HepG2 (cell line): ENCODE data around the gene ANTXR1.

Experiments used
- ATF7-NPFF ChIP-seq: sonication (generic); formaldehyde crosslinking; IDR thresholded peaks from 2 replicates; pipeline ENCODE4 v1.8.1; 2023; ENCODE audit warnings: mild to moderate bottlenecking, low read depth, missing genetic modification reagents, moderate library complexity
- CEBPZ ChIP-seq: IDR thresholded peaks from 2 replicates; pipeline ENCODE4 v1.6.1; 2012; ENCODE audit warnings: low read length, improper control_type of control experiment
- FOXM1 ChIP-seq: sonication (generic); formaldehyde crosslinking; IDR thresholded peaks from 2 replicates; pipeline ENCODE4 v1.5.0; 2020; ENCODE audit warnings: missing genetic modification reagents
- GTF3A ChIP-seq: sonication (generic); formaldehyde crosslinking; conservative IDR thresholded peaks from 2 replicates; pipeline ENCODE4 v1.4.0; 2020; ENCODE audit warnings: mild to moderate bottlenecking, missing genetic modification reagents
- KDM5A ChIP-seq: fragments of 200-600 bp; sonication (generic); IDR thresholded peaks from 2 replicates; pipeline ENCODE4 v1.7.0; 2018; ENCODE audit warnings: antibody characterized with exemption, mild to moderate bottlenecking, low read length, borderline replicate concordance
- NCOR1 ChIP-seq: fragments of 200-600 bp; sonication (generic); IDR thresholded peaks from 2 replicates; pipeline ENCODE4 v1.7.0; 2017; ENCODE audit warnings: antibody characterized with exemption, low read length, borderline replicate concordance
- NONO ChIP-seq, 2 experiments: fragments of 450-650 bp in 1 of 2; sonication (generic) in 1 of 2; formaldehyde crosslinking in 1 of 2; IDR thresholded peaks in 1 of 2; conservative IDR thresholded peaks in 1 of 2; 2 replicates each; pipeline versions ENCODE4 v1.6.1 to v1.8.0; 2017 to 2022; ENCODE audit warnings: mild to moderate bottlenecking in 1 of 2, missing genetic modification reagents in 1 of 2, moderate library complexity in 1 of 2
- PPARG ChIP-seq: conservative IDR thresholded peaks from 2 replicates; pipeline ENCODE4 v1.6.1; 2016; ENCODE audit warnings: missing biosample characterization, missing genetic modification reagents
- SMAD3 ChIP-seq: sonication (generic); formaldehyde crosslinking; IDR thresholded peaks from 2 replicates; pipeline ENCODE4 v1.4.0; 2020; ENCODE audit warnings: missing genetic modification reagents
- TF ChIP-seq, protein P1 (sequence below): sonication (generic); formaldehyde crosslinking; IDR thresholded peaks from 2 replicates; pipeline ENCODE4 v1.4.0; 2020; ENCODE audit warnings: mild to moderate bottlenecking, missing genetic modification reagents
- TF ChIP-seq, protein P2 (sequence below), 2 experiments: IDR thresholded peaks; 2 replicates each; pipeline ENCODE4 v1.6.1; 2011 to 2012; ENCODE audit warnings: low read length in 2 of 2, borderline replicate concordance in 1 of 2, low read depth in 1 of 2, mild to moderate bottlenecking in 1 of 2, moderate library complexity in 1 of 2

GRCh38 chr2:69145204-69145603 is 132.2 kb downstream of the ANTXR1 start:
- TF ChIP-seq PPARG (no peak), FOXM1 (CRISPR knock-in tag) (no peak), GTF3A (CRISPR knock-in tag) (no peak), SMAD3 (no peak), ATF7-NPFF (CRISPR knock-in tag) (no peak), CEBPZ (no peak), NONO (IDR thresholded peaks at IDR 0.05) (no peak), NONO (CRISPR knock-in tag; conservative IDR thresholded peaks at IDR 0.05) (no peak), NCOR1 (no peak), KDM5A (no peak)
- TF ChIP-seq, protein P1, sequence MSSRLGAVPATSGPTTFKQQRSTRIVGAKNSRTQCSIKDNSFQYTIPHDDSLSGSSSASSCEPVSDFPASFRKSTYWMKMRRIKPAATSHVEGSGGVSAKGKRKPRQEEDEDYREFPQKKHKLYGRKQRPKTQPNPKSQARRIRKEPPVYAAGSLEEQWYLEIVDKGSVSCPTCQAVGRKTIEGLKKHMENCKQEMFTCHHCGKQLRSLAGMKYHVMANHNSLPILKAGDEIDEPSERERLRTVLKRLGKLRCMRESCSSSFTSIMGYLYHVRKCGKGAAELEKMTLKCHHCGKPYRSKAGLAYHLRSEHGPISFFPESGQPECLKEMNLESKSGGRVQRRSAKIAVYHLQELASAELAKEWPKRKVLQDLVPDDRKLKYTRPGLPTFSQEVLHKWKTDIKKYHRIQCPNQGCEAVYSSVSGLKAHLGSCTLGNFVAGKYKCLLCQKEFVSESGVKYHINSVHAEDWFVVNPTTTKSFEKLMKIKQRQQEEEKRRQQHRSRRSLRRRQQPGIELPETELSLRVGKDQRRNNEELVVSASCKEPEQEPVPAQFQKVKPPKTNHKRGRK (CRISPR knock-in tag): no peak
- TF ChIP-seq, protein P2, sequence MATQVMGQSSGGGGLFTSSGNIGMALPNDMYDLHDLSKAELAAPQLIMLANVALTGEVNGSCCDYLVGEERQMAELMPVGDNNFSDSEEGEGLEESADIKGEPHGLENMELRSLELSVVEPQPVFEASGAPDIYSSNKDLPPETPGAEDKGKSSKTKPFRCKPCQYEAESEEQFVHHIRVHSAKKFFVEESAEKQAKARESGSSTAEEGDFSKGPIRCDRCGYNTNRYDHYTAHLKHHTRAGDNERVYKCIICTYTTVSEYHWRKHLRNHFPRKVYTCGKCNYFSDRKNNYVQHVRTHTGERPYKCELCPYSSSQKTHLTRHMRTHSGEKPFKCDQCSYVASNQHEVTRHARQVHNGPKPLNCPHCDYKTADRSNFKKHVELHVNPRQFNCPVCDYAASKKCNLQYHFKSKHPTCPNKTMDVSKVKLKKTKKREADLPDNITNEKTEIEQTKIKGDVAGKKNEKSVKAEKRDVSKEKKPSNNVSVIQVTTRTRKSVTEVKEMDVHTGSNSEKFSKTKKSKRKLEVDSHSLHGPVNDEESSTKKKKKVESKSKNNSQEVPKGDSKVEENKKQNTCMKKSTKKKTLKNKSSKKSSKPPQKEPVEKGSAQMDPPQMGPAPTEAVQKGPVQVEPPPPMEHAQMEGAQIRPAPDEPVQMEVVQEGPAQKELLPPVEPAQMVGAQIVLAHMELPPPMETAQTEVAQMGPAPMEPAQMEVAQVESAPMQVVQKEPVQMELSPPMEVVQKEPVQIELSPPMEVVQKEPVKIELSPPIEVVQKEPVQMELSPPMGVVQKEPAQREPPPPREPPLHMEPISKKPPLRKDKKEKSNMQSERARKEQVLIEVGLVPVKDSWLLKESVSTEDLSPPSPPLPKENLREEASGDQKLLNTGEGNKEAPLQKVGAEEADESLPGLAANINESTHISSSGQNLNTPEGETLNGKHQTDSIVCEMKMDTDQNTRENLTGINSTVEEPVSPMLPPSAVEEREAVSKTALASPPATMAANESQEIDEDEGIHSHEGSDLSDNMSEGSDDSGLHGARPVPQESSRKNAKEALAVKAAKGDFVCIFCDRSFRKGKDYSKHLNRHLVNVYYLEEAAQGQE (IDR thresholded peaks at IDR 0.05; ENCODE audit: borderline replicate concordance in 1 of 2, low read depth in 1 of 2, low read length in 2 of 2): no peak
